ENCODE measurements around the gene PTER.
A peak's percentile ranks its signal among the peaks of the same experiment; 100 is the strongest.

The PTER gene

DNA sequence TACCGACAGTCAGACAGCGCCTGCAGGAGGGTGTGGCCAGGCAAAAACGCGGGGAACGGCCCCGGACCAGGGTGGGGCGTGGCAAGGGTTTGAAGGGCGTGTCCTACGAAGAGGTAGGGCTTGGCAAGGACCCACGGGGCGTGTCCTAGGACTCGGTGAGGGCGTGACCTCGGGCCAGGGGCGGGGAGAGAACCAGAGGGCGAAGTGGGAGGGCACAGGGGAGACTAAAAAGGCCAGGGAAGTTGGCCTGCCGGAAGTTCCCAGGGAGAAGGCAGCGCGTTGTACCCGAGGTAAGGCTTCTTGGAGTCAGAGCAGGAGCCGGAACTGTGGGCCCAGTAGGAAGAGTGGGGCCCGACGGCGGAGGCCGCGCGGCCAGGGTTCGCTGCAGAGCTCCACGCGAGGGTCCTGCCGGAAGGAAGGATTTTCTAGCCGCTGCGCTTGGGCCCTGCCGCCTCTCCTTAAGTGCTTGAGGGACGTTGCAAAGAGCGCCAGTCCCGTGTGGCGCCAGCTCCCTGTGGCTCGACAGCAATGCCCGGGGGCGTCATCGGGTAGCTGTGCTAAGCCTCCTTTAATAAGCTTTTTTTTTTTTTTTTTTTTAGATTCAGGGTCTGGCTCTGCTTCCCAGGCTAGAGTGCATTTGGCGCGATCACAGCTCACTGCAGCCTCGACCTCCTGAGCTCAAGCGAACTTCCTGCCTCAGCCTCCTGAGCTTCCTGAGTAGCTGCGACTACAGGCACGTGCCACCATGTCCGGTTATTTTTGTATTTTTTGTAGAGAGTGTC, at the start of gene PTER:
Gene PTER, plus strand, starts transcription at position 253 of the 782 bp plus-strand sequence. CDS start 47,375 bp downstream, outside the sequence.
- DNase-seq (ENCODE audit: low spot score): peak; percentile 97

- DNase-seq (ENCODE audit: low spot score): no peak
Measured at GRCh38 chr10:16392531-16393069, 44.2 kb upstream of the PTER start.

- DNase-seq (ENCODE audit: low spot score): no peak
Measured at GRCh38 chr10:16393271-16393858, 43.4 kb upstream of the PTER start.

- DNase-seq (ENCODE audit: low spot score): no peak
Measured at GRCh38 chr10:16401416-16401815, 35.4 kb upstream of the PTER start.

- no peak for DNase-seq (ENCODE audit: low spot score)
Measured at GRCh38 chr10:16408379-16408778, 28.4 kb upstream of the PTER start.

GRCh38 chr10:16417341-16417740, 19.5 kb upstream of the PTER start:
- no peak for DNase-seq (ENCODE audit: low spot score)

DNA sequence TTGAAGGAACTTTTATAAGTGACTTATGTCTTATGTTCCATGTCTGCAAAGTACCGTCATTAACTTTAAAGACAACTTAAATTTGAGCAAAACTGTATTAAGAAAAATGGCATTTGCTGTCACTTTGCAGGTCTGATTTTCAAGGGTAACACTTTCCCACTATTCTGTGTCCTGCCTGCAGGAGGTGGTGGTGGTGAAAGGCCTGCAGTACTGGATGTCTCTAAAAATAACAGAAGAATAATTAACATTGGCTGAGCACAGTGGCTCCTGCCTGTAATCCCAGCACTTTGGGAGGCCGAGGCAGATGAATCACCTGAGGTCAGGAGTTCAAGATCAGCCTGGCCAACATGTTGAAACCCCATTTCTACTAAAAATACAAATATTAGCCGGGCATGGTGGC, 13.2 kb upstream of the PTER start:
- no peak for DNase-seq (ENCODE audit: low spot score)

- no peak for DNase-seq (ENCODE audit: low spot score)
Measured at GRCh38 chr10:16425449-16425848, 11.4 kb upstream of the PTER start.

DNA sequence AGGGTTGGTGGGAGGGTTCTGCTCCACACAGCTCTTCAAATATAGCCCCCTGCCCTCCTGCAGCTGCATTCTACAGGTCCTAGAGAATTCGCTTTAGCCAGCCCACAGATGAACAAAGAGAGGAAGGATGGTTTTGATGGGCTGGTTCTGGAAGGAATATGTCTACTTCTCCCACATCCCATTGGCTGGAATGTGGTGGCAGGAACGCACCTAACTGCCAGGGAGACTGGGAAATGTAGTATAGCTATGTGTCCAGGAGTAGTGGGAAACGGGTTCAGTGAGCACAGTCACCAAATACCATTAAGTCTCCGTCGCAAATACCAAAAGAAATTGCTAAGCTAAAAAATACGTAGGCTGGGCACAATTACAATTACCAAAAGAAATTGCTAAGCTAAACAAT, 7.3 kb upstream of the PTER start:
- no peak for DNase-seq (ENCODE audit: low spot score)

GRCh38 chr10:16436367-16436757, 448 bp upstream of the PTER start:
- no peak for DNase-seq (ENCODE audit: low spot score)

GRCh38 chr10:16437540-16437894, 707 bp downstream of the PTER start:
- no peak for DNase-seq (ENCODE audit: low spot score)

GRCh38 chr10:16439295-16439694, 2.5 kb downstream of the PTER start:
- DNase-seq (ENCODE audit: low spot score): no peak

GRCh38 chr10:16440396-16441133, 3.8 kb downstream of the PTER start:
- no peak for DNase-seq (ENCODE audit: low spot score)

- DNase-seq (ENCODE audit: low spot score): no peak
Measured at GRCh38 chr10:16441173-16441840, 4.5 kb downstream of the PTER start.

GRCh38 chr10:16442914-16443313, 6.1 kb downstream of the PTER start:
- no peak for DNase-seq (ENCODE audit: low spot score)

- no peak for DNase-seq (ENCODE audit: low spot score)
Measured at GRCh38 chr10:16445770-16446469, 9.1 kb downstream of the PTER start.

DNA sequence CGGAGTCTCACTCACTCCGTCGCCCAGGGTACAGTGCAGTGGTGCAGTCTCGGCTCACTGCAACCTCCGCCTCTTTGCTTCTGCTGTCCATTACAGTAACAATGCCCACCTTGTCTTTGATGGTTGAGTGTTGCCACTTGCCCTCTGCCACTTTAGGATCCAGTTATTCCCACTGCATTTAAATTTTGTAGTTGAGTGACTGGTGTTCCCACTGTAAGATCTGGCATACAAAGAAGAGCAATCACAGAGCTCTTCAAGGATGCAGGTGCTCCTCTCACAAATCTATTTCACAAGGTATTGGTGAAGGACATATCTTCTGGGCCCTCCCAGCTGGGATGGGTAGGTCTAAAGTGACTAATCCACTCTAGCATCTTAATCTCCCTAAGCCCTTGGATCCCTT, 12.6 kb downstream of the PTER start:
- DNase-seq (ENCODE audit: low spot score): no peak

DNA sequence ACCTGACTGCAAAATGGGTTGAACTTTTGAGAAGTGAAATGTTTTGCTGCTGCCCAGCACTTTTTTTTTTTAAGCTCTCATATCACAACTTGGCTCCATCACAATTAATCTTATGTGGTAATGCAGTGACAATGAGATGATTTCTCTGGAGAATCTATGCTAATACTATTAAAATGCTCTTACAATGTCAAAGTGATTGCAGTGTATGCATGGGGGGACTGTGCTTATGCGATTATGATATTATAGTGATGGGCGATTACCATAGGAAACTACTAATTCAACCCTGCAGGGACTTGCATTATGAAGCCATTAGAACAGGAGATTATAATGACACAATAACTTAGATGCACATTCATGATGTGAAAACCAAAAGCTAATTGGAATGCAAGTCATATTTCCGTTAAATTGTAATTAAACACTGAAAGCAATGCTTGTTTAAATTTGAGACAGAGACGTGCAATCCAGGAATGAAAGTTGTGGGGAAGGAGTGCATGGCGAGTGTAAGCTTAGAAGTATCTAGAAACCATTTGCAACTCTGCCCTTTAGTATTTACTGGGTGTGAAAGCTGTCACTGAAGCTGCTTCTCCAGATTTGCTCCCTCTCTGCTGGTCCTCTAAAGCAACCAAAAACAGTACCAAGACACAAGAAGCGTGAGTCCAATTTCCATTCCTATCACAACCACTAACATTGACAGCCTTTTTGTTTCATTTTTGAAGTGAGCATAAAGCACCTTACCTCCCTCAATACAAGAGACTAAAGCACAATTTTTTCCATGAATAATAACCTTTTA, 21.6 kb downstream of the PTER start:
- DNase-seq (ENCODE audit: low spot score): no peak

GRCh38 chr10:16459423-16459939, 22.7 kb downstream of the PTER start:
- DNase-seq (ENCODE audit: low spot score): no peak

GRCh38 chr10:16466001-16466400, 29.2 kb downstream of the PTER start:
- no peak for DNase-seq (ENCODE audit: low spot score)

DNA sequence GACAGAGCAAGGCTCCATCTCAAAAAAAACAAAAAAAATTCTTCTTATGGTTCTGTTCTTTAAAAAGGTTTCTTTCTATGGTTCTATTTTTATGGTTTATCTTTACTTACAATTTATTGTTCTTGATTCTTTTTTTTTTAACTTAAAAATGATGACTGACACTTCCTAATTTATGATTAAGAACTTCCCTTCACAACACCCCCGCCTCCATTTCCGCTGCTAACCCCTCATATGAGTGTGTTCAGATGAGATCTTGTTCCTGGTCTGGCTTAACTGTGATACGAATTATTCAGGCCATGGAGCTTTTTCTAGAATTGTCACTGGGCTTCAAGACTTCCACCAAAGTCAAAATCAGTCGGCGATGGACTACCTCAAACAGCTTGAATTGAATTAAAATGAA, 33.9 kb downstream of the PTER start:
- DNase-seq (ENCODE audit: low spot score): no peak
